Smooth muscle cell of the pulmonary artery (primary cell): ENCODE results near the gene GAL. TPM values are rescaled to one million over a fixed set of nuclear protein-coding genes. Genes with fewer than 3 reads are reported as not detected.

Source experiments
- total RNA-seq: library from RNA; depleted of rRNA; stranded (reverse); fragments of >200 nt; gene quantifications from 2 replicates; pipeline ENCODE4 v1.2.3, GENCODE V29; 2014

Gene GAL, protein sequence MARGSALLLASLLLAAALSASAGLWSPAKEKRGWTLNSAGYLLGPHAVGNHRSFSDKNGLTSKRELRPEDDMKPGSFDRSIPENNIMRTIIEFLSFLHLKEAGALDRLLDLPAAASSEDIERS
- total RNA-seq: 0.13 and 0.56 TPM in 2 replicates

DNA sequence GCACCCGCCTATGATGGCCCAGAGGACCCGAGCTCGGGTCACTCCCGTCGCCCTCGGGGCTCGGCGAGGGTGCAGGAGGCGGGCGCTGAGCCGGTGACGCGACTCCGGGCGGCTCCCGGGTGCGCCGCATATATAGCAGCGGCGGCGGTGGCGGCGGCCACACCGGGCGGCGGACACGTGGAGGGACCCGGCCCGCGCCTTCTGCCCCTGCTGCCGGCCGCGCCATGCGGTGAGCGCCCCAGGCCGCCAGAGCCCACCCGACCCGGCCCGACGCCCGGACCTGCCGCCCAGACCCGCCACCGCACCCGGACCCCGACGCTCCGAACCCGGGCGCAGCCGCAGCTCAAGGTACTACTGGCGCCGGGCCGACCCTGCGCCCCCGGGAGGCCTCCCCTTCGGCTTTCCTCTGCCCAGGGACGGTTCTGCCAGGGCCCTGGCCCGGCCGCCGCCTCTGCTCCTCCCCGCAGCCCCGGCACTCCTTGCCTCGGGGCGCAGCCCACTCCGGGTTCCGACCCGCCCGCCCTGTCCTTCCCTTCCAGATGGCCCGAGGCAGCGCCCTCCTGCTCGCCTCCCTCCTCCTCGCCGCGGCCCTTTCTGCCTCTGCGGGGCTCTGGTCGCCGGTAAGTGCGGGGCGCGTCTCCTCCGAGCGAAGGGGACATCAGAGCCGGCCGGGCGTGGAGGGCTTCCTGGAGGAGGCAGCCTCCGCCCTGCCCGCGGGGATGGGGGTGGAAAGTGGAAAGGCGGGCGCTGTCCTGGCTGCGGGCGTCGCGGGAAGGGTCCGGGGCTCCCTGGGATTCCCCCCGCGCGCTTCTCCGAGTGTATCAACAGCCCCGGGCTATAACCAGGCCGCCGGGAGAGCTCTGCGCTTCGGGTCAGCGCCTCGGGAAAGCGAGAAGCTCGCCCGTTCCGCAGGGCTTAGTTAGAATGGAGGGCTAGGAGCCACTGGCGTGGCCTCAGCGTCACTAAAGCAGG lies at the start of gene GAL:
Gene GAL, plus strand, starts transcription at position 160 of the 972 bp plus-strand sequence. Its CDS starts 380 bp downstream, at position 540.

Other genes with a start within 250 kb of the GAL start
- gene PPP6R3, start 223.8 kb upstream of the GAL start, total RNA-seq: 87.8 and 103 TPM in 2 replicates
- 0.10 and 0.26 TPM in 2 replicates for gene TESMIN, start 67.0 kb downstream of the GAL start, total RNA-seq
- 53.2 and 65.2 TPM in 2 replicates for gene CPT1A, start 157.4 kb downstream of the GAL start, total RNA-seq
- gene MRPL21, start 219.3 kb downstream of the GAL start, total RNA-seq: 24.5 and 38.3 TPM in 2 replicates
- 12.1 and 14.4 TPM in 2 replicates for gene IGHMBP2, start 219.3 kb downstream of the GAL start, total RNA-seq